NK-92 treated with Interleukin-12 subunit alpha and Interleukin-12 subunit beta, amount 100 ng/mL, for 24 hours (cell line): Measurements from ENCODE around the gene NME7.

Experiments
- DNase-seq: peaks from one replicate; lab custom pipeline; 2025; lab: John Stamatoyannopoulos, UW

The NME7 gene

GRCh38 chr1:169151338-169151837 lies 216.2 kb downstream of the NME7 start:
- no peak for DNase-seq

DNA sequence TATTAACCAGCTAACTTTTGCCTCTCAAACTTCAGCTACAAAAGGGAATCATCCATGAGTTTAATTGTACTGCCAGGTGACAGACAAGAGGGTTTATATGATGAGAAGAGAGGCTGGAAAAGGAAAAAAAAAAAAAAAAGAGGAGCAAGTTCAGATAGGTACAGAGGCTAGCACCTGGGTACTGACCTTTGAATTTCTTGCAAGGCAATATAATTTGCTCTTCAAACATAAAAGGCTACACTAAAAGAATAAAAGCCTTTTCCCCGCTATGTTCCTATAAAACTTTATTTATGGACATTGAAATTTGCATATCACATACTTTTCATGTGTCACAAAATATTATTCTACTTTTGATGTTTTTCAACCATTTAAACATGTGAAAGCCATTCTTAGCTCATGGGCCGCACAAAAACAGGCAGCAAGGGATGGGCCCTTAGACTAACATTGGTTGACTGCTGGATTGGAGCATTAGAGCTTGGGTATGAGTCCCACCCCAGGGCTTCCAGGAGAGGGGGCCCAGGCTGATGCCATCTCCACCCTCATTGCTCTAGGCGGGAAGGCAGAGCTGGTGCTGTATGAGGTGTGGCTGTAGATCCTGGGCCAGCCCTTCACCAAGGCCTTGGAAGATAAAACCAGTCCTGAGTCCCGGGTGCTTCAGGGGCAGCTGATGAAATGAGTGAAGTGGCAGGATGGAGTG lies 216.8 kb downstream of the NME7 start:
- DNase-seq = no peak

- no peak for DNase-seq
Measured at GRCh38 chr1:169149555-169150286, 217.9 kb downstream of the NME7 start.

DNA sequence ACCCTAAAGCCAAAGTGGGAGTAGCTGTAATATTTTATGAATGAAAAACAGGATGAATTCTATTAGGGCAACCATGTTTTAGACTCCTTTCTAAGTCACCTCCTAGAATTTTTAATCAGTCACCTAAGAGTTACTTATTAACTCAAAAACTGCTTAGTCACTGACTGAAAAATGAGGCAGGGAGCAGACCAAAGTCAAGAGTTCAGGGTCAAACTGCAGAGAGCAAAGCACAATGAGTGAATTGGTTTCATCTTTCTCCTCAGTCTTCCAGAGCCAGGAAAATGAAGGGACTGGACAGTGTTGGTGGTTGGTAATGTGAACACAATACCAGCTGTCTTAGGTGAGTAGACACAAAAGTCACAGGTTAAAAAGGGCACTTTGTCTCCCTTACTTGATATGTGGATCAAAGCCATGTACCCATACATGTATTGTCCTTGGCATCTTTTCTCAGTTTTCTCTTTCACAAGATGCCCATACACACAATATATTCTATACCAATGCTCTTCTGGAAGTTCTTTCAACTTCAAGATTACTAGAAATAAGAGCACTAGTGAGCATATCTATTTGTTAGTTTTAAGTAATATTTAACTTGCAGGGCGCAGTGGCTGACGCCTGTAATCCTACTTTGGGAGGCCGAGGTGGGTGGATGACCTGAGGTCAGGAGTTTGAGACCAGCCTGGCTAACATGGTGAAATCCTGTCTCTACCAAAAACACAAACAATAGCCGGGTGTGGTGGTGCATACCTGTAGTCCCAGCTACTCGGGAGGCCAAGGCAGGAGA lies 218.9 kb downstream of the NME7 start:
- no peak for DNase-seq

DNA sequence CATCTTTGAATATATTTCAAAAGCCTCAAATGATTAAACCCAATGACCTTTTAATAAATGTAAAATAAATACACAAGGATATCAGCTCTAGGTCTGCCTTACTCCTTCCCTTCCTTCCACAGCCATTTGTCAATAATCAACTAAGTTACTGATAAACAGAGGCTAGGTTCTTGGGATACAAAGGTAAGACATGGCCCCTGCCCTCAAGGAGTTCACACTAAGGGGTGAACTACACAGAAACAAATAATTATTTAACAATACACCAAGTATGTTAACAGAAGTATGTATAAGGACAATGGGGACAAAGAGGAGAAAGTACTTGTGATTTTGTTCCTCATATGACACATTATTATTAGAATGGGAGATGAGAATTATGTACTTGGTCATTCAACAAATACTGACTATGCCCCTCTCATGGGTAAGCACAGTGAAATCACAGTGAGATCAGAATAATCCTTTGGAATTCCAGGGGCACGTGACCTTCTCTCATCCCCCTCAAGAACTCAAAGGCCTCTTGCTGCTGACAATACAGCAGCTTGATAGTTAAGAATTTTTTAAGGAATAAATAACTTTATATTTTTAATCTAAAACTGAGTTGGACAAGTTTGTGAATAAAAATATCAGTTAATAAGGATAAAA lies 220.9 kb downstream of the NME7 start:
- no peak for DNase-seq

DNA sequence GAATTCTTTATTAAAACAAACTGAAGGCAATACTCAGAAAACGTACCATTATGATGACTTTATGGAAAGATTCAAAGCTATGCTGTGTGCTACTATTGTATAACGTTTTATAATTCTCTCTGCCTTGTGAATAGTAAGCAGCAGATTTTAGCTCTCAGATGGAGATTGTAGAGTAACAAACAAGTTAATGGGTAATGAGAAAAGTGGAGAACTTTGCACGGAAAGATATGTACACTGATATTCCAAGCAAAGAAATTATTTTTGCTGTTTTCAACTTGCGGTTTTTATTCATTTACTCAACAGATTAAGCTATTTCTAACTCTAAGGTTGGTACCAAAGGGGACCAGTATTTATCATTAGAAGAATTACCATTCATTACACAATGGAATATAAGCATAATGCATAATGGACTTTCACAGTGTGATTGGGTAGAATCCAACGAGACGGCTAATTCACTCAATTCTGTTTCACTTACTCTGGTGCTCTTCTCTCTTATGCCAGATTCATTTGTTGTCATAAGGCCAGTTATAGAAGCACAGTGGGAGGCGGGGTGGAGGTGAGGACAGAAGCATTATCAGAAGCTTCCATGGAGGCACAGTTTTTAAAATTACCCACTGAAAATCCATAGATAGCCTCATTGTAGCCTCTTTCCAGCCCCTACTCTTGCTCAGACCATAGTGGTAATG lies 222.5 kb downstream of the NME7 start:
- DNase-seq = no peak

- DNase-seq = no peak
Measured at GRCh38 chr1:169143984-169144383, 223.6 kb downstream of the NME7 start.

DNA sequence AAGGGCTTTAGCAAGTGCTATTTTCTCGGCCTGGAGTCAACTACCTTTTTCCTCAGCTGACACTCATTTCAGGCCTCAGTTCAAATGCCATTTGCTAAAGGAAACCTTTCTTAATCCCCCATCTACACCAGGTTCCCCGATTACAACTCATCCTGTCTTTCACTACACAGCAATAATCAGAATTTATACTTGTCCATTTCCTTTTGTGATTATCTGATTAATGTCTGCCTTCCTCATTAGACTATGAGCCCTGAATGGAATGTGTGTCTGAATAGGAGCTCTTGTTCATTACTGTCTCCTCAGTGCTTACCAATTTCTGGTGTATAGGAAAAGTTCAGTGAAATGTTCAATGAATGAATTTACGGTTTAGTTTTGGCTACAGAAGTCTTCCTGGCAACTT lies 224.3 kb downstream of the NME7 start:
- no peak for DNase-seq

DNA sequence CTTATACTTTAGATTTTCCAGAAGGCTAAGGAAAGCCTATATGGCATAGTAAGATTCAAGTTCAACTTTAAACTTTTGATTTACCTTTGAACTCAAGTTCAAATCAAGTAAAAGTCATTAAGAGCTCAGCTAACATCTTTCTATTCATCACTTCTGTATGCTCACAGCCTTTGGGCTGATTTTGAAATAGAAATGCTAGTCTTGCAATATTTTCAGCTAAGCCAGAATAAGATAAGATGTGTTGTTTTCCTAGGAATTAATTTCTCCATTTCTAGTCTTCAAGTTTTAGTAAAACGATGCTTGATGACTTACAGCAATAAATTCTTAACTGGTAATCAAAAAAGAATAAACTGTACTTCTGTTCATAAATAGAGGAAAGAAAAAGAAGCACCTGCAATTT lies 225.5 kb downstream of the NME7 start:
- no peak for DNase-seq

DNA sequence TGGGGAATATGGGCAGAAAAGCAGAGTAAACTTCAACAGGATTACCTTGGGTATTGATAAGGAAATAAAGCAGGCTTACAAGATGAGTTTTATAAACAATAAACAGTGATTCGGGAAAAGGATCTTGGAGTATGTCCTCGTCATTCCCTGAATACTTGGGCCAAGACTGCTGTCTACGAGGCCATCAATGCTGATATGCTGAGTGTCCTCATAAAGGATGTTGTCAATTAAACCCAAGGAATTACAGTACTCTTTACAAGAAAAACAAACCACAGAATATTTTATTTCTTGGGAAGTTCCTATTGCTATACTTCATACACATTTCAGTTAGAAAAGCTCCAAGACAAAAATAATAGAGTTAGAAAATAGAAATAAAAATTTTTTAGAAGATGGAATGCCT lies 226.2 kb downstream of the NME7 start:
- DNase-seq = no peak

DNA sequence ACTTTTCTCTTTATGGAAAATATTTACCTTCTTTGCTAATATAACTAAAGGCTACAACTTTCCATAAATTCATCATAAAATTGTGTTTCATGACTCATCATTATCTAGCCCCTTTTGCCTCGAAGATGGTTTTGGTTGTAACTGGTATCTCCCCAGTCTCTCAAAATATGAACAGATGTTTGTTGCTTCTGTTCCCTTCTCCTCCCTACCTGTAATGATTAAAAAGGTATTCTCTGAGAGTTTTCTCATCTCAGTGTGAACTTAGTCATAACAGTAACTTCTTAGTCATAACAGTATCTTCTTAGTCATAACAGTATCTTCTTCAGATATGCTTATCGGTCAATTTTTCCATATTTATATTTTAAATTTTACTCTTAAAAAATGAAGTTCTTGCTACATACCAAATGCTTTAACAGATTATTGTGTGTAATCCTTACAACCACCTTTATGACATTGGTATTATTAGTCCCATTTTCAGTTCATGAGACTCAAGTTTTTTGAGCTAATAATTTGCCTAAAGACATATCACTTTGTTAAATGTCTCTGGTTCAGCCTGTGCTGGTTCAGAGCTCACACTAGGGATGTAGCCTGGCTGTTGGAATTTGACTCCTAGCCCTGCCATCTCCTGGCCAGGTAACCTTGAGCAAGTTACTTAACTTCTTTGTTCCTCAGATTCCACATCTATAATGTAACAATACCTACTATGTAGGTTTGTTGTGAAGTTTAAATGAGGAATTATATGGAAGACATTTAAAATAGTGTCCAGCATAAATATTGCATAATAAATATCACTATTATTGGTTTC lies 228.5 kb downstream of the NME7 start:
- no peak for DNase-seq

GRCh38 chr1:169137357-169137756 lies 230.2 kb downstream of the NME7 start:
- no peak for DNase-seq

DNA sequence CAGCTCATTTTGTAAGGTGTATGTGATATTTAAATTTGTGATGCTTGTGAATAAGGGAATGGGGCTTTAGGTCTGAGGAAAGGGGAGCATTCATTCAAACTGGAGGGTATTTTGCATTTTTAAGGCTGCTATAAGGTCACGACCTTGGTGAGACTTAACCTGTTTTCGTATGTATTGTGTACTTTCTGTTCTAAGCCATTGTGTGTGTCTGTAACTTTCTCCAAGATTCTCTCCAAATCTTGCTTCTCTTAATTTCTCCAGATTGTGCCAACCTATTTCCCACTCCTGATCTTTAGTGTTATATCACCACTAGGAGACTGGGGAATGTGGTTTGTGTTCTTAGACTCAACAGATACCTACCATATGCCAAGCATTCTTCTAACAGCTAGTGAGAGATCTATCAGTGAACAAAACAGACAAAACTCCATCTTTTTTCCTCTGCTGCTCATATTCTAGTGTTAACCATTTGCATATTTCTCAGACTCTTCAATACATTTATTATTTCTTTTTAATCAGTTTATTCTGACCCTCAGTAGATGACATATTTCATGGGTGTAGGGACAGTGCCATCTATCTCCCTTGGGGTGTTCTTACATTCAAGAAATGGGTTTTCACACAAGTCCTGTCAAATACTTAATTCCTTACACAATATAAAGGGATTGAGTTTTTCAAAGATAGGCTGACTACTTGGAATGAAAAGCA lies 233.6 kb downstream of the NME7 start:
- no peak for DNase-seq

GRCh38 chr1:169133228-169133576 lies 234.4 kb downstream of the NME7 start:
- no peak for DNase-seq

DNA sequence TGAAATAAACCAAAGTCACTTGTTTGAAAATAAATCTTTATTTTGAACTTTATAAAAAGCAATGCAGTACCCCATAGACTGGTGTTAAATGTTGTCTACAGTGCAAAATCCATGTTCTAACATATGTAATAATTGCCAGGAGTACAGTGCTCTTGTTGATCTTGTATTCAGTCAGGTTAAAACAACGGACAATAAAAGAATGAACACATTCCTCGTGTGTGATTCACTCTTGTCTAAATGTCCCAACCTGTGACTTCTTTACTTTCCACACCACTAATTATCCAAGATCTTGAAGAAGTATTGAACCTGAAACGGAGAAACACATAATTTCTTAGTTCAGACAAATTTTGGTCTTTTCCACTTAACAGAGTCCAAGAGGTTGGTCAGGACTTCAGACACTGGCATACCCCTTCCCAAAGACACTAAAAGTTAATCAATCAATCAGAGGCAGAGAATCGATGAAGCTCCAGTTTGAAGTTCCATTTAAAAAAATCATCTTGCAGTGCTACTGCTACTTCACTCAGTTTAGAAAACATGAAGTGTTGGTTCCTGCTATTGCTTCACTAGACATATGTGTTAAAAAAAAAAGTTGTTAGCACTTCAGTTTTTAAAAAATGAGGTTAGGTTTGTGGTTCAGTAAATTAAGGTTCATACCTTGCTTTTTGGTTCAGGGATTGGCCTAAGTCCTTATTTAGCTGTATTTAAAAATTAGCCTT lies 234.9 kb downstream of the NME7 start:
- DNase-seq = no peak

GRCh38 chr1:169130683-169131082 lies 236.9 kb downstream of the NME7 start:
- DNase-seq = no peak

- no peak for DNase-seq
Measured at GRCh38 chr1:169129109-169129784, 238.3 kb downstream of the NME7 start.

DNA sequence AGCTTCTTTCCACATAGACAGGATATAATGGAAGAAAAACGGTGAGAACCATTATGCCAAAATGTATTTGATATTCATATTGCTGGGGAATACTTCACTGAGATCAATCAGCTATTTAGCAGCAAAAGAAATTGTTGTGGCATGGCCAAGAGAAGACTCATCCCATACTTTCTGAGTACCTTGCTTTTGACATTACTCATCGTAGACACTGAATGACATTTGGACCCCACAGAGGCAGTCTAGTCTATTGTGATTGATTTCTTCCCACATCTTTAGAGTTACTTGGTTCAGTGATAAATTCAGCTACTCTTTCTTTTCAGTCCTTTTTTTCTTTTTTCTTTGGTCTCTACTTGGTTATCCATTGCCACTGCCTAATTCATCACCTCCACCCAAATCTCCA lies 239.0 kb downstream of the NME7 start:
- no peak for DNase-seq

DNA sequence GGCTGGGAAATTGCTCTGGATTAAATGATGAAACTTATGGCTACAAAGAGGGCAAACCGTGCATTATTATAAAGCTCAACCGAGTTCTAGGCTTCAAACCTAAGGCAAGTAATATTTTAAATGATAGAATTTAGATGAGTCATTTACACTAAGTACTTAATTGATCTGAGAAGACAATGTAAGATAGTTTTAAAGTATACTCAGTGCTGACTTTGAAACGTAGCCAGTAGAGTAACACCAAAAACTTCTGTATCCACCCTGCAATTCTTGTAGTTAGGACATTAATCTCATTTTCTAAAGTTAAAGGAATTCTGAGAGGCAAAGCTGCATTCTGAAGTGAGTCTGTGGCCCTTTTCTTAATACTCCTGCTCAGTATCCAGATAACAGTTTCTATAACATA lies 240.3 kb downstream of the NME7 start:
- DNase-seq = no peak
